Parathyroid adenoma (tissue), 2 donors: ENCODE measurements around the gene KLHL10.
A peak's percentile ranks its signal among the peaks of the same experiment; 100 is the strongest.

Source experiments
- H2AFZ ChIP-seq: fragments of 300-600 bp; sonication (generic); one replicate; pipeline ENCODE4 v1.7.0; 2017; ENCODE audit warnings: antibody characterized with exemption, mild to moderate bottlenecking
- H3K27ac ChIP-seq: fragments of 300-600 bp; sonication (generic); one replicate; pipeline ENCODE4 v1.7.0; 2017
- H3K27me3 ChIP-seq: fragments of 300-600 bp; sonication (generic); one replicate; pipeline ENCODE4 v1.7.0; 2017; ENCODE audit warnings: low read length; ENCODE audit not compliant: control insufficient read depth, insufficient read depth
- H3K36me3 ChIP-seq: fragments of 300-600 bp; sonication (generic); one replicate; pipeline ENCODE4 v1.7.0; 2017; ENCODE audit warnings: low read length; ENCODE audit not compliant: control insufficient read depth, insufficient read depth
- H3K4me1 ChIP-seq: fragments of 300-600 bp; sonication (generic); one replicate; pipeline ENCODE4 v1.7.0; 2017; ENCODE audit warnings: control low read depth
- H3K4me2 ChIP-seq: fragments of 300-600 bp; sonication (generic); one replicate; pipeline ENCODE4 v1.7.0; 2017; ENCODE audit warnings: low read length
- H3K4me3 ChIP-seq: fragments of 300-600 bp; sonication (generic); one replicate; pipeline ENCODE4 v1.7.0; 2017; ENCODE audit warnings: low read depth, low read length
- H3K79me2 ChIP-seq: fragments of 300-600 bp; sonication (generic); one replicate; pipeline ENCODE4 v1.7.0; 2017; ENCODE audit warnings: control low read depth
- H3K9ac ChIP-seq: fragments of 300-600 bp; sonication (generic); one replicate; pipeline ENCODE4 v1.7.0; 2017; ENCODE audit warnings: mild to moderate bottlenecking
- H3K9me3 ChIP-seq: fragments of 300-600 bp; sonication (generic); one replicate; pipeline ENCODE4 v1.7.0; 2017; ENCODE audit warnings: low read length; ENCODE audit not compliant: control insufficient read depth
- TF ChIP-seq, protein P1 (sequence below): fragments of 300-600 bp; sonication (generic); IDR thresholded peaks from one replicate; pipeline ENCODE4 v1.7.0; 2017; ENCODE audit warnings: antibody characterized with exemption, mild to moderate bottlenecking
- donor health status: primary hyperparathyroidism.

The KLHL10 gene

DNA sequence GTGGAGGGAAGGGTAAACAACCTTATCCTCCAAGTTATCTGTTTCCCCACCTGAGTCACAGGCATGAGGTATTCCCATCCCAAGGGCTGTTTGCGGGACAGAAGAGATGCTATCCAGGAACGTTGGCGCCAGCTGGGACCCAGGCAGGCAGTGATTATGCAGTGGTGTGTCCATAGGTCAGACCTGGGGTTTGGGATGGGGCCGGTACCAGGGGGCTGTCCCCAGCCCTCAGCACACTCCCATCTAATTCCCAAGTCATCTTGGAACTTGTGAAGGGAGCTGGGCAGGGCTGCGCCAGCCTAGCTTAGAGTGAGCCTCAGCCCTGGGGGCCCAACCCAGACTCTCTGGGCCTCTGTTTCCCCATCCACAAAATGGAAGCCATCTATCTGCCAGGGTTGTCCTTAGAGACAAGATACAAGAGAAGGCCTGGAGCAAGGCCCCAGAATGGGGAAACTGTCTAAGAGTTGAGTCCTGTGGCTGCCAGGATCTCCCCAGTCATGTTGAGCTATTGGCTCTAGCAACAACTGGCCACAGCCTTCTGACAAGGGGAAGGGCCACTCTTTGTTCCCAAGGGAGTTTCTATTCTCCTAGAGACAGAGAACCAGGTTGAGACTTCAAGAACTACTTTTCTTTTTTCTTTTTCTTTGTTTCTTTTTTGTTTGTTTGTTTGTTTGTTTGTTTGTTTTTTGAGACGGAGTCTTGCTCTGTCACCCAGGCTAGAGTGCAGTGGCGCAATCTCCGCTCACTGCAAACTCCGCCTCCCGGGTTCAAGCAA lies 41.3 kb upstream of the KLHL10 start:
- Histone ChIP-seq H3K9ac (no peak overlapping the region), H3K27me3 (no peaks in the 10 kb centered on the region), H3K9me3 (no peaks in the 10 kb centered on the region), H3K4me1 (peaks cover 24% of the 10 kb centered on the region), H3K36me3 (no peaks in the 10 kb centered on the region), H2AFZ (no peak overlapping the region), H3K4me2 (no peak overlapping the region), H3K79me2 (no peaks in the 10 kb centered on the region), H3K4me3 (no peak overlapping the region), H3K27ac (no peak overlapping the region)
- TF ChIP-seq, protein P1, sequence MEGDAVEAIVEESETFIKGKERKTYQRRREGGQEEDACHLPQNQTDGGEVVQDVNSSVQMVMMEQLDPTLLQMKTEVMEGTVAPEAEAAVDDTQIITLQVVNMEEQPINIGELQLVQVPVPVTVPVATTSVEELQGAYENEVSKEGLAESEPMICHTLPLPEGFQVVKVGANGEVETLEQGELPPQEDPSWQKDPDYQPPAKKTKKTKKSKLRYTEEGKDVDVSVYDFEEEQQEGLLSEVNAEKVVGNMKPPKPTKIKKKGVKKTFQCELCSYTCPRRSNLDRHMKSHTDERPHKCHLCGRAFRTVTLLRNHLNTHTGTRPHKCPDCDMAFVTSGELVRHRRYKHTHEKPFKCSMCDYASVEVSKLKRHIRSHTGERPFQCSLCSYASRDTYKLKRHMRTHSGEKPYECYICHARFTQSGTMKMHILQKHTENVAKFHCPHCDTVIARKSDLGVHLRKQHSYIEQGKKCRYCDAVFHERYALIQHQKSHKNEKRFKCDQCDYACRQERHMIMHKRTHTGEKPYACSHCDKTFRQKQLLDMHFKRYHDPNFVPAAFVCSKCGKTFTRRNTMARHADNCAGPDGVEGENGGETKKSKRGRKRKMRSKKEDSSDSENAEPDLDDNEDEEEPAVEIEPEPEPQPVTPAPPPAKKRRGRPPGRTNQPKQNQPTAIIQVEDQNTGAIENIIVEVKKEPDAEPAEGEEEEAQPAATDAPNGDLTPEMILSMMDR = no peak

DNA sequence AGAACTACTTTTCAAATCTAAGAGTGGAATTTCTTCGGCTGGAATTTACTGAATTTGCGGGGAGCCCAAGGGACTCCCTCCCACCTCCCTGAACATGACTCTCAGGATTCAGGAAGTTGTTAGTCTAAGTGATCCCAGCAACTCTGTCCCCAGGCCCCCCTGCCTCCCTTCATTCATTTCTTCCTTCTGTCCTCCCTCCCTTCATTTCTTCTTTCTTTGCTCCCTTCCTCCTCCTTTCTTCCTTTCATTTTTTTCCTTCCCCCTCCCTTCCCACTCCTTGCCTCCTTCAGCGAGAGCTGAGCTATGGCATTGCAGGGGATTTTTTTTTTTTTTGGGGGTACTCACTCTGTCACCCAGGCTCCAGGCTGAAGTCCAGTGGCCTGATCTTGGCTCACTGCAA lies 40.2 kb upstream of the KLHL10 start:
- no peak overlapping the region for H3K27ac ChIP-seq
- no peaks in the 10 kb centered on the region for H3K79me2 ChIP-seq
- TF ChIP-seq, protein P1 = no peak
- no peak overlapping the region for H3K4me2 ChIP-seq
- H3K27me3 ChIP-seq = no peaks in the 10 kb centered on the region
- H3K9ac ChIP-seq = no peak overlapping the region
- peaks cover 18% of the 10 kb centered on the region for H3K4me1 ChIP-seq
- no peaks in the 10 kb centered on the region for H3K9me3 ChIP-seq
- no peak overlapping the region for H3K4me3 ChIP-seq
- no peak overlapping the region for H2AFZ ChIP-seq
- no peaks in the 10 kb centered on the region for H3K36me3 ChIP-seq

DNA sequence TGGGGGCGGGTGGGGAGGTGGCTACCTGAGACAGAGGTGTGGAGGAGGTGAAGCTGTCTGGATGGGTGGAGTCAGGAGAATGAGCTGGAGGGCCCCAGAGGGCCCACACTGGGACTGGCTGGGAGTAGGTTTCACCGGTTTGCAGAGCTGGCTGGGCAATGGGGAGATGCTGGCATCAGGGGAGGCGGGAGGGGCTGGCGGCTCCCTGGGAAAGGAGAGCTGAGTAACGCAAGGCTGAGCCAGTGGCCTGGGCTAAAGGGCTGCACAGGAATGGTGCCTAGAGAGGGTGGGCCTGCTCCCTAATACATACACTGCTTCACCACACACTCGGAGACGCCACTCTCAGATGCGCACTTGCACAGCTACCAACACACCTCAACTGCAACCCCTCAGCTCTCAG lies 38.3 kb upstream of the KLHL10 start:
- Histone ChIP-seq H3K9ac (no peak overlapping the region), H3K9me3 (no peaks in the 10 kb centered on the region), H3K79me2 (no peaks in the 10 kb centered on the region), H3K4me3 (no peak overlapping the region), H3K27me3 (no peaks in the 10 kb centered on the region), H3K4me1 (peaks cover 9% of the 10 kb centered on the region), H2AFZ (no peak overlapping the region), H3K27ac (no peak overlapping the region), H3K4me2 (no peak overlapping the region), H3K36me3 (no peaks in the 10 kb centered on the region)
- TF ChIP-seq, protein P1 = no peak

- Histone ChIP-seq H3K4me1 (peaks cover 9% of the 10 kb centered on the region), H3K4me3 (peak overlapping the region; percentile 34), H3K9me3 (no peaks in the 10 kb centered on the region), H3K4me2 (peak overlapping the region; percentile 74), H3K79me2 (no peaks in the 10 kb centered on the region), H3K9ac (no peak overlapping the region), H3K27ac (peak overlapping the region; percentile 36), H2AFZ (peak overlapping the region; percentile 69), H3K27me3 (no peaks in the 10 kb centered on the region), H3K36me3 (no peaks in the 10 kb centered on the region)
- TF ChIP-seq, protein P1 = no peak
Observed at GRCh38 chr17:41800601-41801373, 36.8 kb upstream of the KLHL10 start.
